ENCODE data around the gene TMEM239. TPM values are rescaled to one million over a fixed set of nuclear protein-coding genes. Genes with fewer than 3 reads are reported as not detected.

The TMEM239 gene
- polyA plus RNA-seq, 1 of the 3 experiments (the other 2 are of a cell fraction): 0.02 TPM

DNA sequence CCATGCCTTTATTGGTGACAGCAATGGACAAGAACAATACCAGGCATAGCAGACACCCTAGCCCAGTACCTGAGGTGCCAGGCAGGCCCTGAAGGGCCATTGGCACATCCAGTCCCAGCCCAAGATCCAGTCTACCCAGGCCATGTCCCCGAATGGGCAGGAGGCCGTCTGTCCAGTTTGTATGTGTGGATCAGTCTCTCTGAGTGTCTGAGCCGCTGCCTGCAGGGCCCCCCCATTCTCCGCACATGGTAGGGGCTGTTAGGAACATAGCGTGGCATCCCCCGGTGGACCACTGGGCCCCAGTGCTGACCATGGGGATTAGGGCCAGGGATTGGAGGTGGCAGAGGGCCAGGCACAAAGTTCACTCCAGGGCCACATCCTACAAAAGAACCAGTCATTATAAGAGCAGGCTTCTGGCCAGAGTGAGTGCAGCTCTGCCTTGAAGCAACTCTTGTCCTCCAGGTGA is 19.2 kb downstream of the TMEM239 start:
- WGBS (ENCODE audit: low lambda C conversion rate): 95% methylated on average over 4 of the region's 6 CpGs
- no peak overlapping the region for H3K27ac ChIP-seq (ENCODE audit: low read depth in 2 of 2, low read length in 1 of 2)
- H3F3A ChIP-seq (replicated peaks; ENCODE audit: insufficient read depth): peaks cover 15% of the 10 kb centered on the region
- peaks cover 6 to 15% of the 10 kb centered on the region in 2 experiments; a peak in 2 of 4 replicates for H3K4me1 ChIP-seq (ENCODE audit: control insufficient read depth in 1 of 2, insufficient read depth in 2 of 2, low read depth in 1 of 2, low read length in 1 of 2)
- H3K79me2 ChIP-seq (ENCODE audit: insufficient read depth): peaks cover 8% of the 10 kb centered on the region; the same call in 1 of the 2 replicates
- peaks cover 0 to 20% of the 10 kb centered on the region in 2 experiments for H3K36me3 ChIP-seq (replicated peaks in 1 of 2; ENCODE audit: control insufficient read depth in 1 of 2, insufficient read depth in 2 of 2, low read length in 1 of 2)
- POLR2A ChIA-PET: no interaction called here
- CTCF ChIA-PET: interaction anchor here (1.1 kb wide), 1 partner anchor 8 kb away, joined by 3 read pairs; no protein-coding TSS in a partner anchor
- no peak overlapping the region for H2AFZ ChIP-seq (ENCODE audit: low read depth)
- DNase-seq: no peak
- H3K27me3 ChIP-seq (ENCODE audit: insufficient read depth): no peaks in the 10 kb centered on the region
- no peak overlapping the region for H3K9ac ChIP-seq
- no peak overlapping the region for H3K4me3 ChIP-seq (ENCODE audit: low read depth in 2 of 2, low read length in 1 of 2)
- no peaks in the 10 kb centered on the region for H3K9me2 ChIP-seq
- H4K20me1 ChIP-seq (ENCODE audit: insufficient read depth): no peaks in the 10 kb centered on the region
- no peak overlapping the region for H3K4me2 ChIP-seq
- no peaks in the 10 kb centered on the region for H3K9me3 ChIP-seq
- TF ChIP-seq RAD21 (IDR thresholded peaks at IDR 0.05; ENCODE audit: low read length) (no peak), RFX5 (IDR thresholded peaks at IDR 0.05; ENCODE audit: low read length) (no peak), RXRA (IDR thresholded peaks at IDR 0.05; ENCODE audit: borderline replicate concordance, low read depth) (no peak), FOXM1 (IDR thresholded peaks at IDR 0.05; ENCODE audit: low read depth) (no peak), NRF1 (IDR thresholded peaks at IDR 0.05; ENCODE audit: low read depth, low read length) (no peak), YY1 (IDR thresholded peaks at IDR 0.05; ENCODE audit: low read depth) (no peak), GABPA (IDR thresholded peaks at IDR 0.05; ENCODE audit: low read depth) (no peak), SMC3 (IDR thresholded peaks at IDR 0.05; ENCODE audit: low read depth, low read length) (no peak), ZBTB33 (IDR thresholded peaks at IDR 0.05; ENCODE audit: borderline replicate concordance, low read depth) (no peak), MEF2A (IDR thresholded peaks at IDR 0.05; ENCODE audit: borderline replicate concordance, low read depth) (no peak)

DNA sequence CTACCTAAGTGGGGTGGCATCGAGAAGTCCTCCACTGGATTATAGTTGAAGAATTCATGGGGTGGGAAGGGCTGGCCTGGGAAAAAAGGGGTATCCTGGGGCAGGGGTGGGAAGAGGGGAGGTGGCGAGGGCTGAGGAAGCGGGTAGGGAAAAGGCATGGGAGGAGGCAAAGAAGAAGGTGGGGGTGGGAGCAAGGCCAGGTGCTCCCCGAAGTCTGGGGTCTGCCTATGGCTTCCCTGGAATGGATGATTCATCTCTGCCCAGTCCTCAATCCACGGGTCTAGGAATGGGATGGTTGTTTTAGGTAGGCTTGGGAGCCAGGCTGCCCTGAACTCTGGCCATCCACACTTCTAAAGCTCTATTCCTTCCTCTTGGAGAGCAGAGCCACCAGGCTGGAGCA is 19.9 kb downstream of the TMEM239 start:
- no peak overlapping the region for H3K9ac ChIP-seq
- H3K9me2 ChIP-seq: no peaks in the 10 kb centered on the region
- peaks cover 15% of the 10 kb centered on the region for H3F3A ChIP-seq (replicated peaks; ENCODE audit: insufficient read depth)
- 80% methylated on average over 5 of the region's 5 CpGs for WGBS (ENCODE audit: low lambda C conversion rate)
- H4K20me1 ChIP-seq (ENCODE audit: insufficient read depth): no peaks in the 10 kb centered on the region
- H3K4me2 ChIP-seq: no peak overlapping the region
- H3K4me1 ChIP-seq (ENCODE audit: control insufficient read depth in 1 of 2, insufficient read depth in 2 of 2, low read depth in 1 of 2, low read length in 1 of 2): peaks cover 6 to 15% of the 10 kb centered on the region in 2 experiments; a peak in 2 of 4 replicates
- no peak for DNase-seq
- ChIA-PET POLR2A (no interaction called here), CTCF (no interaction called here)
- no peaks in the 10 kb centered on the region for H3K27me3 ChIP-seq (ENCODE audit: insufficient read depth)
- no peak overlapping the region for H3K27ac ChIP-seq (ENCODE audit: low read depth in 2 of 2, low read length in 1 of 2)
- H3K79me2 ChIP-seq (ENCODE audit: insufficient read depth): peaks cover 8% of the 10 kb centered on the region; the same call in 1 of the 2 replicates
- TF ChIP-seq GATA2 (CRISPR knock-in tag; IDR thresholded peaks at IDR 0.05): no peak
- TF ChIP-seq RFX5 (IDR thresholded peaks at IDR 0.05; ENCODE audit: low read length): no peak
- no peak for TF ChIP-seq NRF1 (IDR thresholded peaks at IDR 0.05; ENCODE audit: low read depth, low read length)
- H2AFZ ChIP-seq (ENCODE audit: low read depth): no peak overlapping the region
- no peak overlapping the region for H3K4me3 ChIP-seq (ENCODE audit: low read depth in 2 of 2, low read length in 1 of 2)
- H3K9me3 ChIP-seq: no peaks in the 10 kb centered on the region
- H3K36me3 ChIP-seq (replicated peaks in 1 of 2; ENCODE audit: control insufficient read depth in 1 of 2, insufficient read depth in 2 of 2, low read length in 1 of 2): peaks cover 0 to 20% of the 10 kb centered on the region in 2 experiments
